GM18951 (cell line): ENCODE measurements around the gene BPIFB2.

Experiments
- POLR2A ChIP-seq: IDR thresholded peaks from 4 replicates; pipeline ENCODE4 v1.6.1; 2011; ENCODE audit warnings: mild to moderate bottlenecking; ENCODE audit not compliant: insufficient read length, insufficient read depth; ENCODE audit errors: extremely low read depth
- in situ Hi-C: fragments of 300-500 bp; cut with MboI; formaldehyde crosslinking; loops from one replicate; pipeline ENCODE4 v1.12.0; 2022; ENCODE audit warnings: low sequenced_read_pairs, mixed read lengths, inconsistent platforms; ENCODE audit not compliant: unreplicated experiment

Gene BPIFB2

DNA sequence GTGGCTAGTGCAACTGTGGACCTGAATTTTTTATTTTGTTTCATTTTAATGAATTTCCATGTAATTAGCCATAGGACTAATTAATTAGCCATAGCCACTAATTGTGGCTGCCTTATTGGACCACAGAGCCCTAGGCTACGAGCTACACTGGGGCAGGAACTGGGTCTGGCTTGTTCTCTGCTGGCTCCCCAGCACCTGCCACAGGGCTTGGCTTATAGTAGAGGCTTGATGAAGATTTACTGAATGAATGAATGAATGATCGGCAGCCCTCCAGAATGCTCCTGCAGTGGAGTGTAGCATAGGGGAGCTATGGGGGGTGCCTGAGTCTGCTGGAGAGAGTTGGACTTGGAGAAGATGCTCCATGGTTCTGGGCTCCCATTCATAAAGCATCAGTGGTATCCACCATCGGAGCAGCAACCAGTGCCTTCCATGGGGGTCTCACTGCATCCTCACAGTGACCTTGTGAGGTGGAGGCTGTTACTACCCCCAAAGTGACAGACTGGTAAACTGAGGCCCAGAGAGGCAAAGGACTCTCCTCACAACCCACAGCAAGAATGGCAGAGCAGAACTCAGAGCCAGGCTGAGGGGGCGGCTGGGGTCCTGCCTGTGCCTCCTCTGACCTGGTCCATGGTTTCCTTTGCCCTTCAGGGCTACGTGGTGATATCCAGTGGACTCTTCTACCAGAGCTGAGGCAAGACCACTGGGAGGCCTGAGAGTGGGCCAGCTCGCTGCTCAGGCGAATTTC, 15.4 kb downstream of the BPIFB2 start:
- in situ Hi-C loops, result no loop called here
- TF ChIP-seq POLR2A, result no peak

DNA sequence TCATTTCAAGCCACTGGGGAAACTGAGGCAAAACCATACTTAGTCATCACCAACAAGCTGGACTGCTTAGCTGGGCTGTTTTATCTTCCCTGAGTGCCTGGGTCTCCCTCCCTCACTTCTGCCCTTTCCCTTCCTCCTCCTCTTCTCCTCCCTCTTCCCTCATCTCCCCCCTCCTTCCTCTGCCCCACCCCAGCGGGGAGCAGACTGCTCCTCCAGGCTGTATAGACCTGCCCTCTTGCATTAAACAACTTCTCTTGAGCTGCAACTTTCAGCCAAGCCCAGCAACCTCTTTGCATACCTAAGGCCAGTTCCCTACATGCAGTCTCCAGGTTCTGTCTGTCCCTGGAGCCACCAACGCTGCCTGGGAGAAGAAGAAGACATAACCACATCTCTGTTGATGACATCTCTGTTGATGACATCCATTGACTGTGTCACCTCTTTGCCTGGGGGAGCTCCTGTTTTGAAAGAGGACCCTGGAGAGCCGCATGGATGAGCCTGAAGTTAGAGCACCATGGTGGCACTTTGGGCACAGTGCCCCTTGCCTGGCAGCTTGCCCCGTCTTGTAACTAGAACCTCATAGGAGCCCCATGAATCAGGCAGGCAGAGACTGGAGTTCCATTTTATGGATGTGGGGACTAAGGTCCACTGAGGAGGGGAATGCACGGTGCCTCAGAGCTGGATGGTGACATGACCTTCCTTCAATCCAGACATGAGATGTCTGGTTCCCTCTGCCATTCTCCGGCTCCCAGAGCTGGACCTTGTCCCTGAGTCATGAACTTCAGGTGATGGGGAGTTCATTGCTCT, 16.1 kb downstream of the BPIFB2 start:
- in situ Hi-C loops, result no loop called here
- no peak for TF ChIP-seq POLR2A

DNA sequence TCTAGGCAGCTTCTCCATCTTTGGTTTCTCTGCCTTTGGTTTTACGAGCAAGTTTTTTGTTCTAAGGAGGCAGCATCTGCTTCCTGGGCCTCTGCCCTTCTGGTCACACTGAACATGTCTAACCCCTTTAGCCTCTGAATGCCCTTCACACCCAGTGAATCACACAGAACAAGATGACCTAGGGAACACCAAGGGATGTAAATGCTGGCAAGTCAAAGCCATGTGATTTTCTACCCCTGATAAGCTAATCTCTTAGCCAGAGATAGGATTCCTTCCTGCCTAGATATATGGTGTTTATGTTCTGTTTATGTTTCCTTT, 16.7 kb downstream of the BPIFB2 start:
- no peak for TF ChIP-seq POLR2A
- in situ Hi-C loops, result no loop called here

DNA sequence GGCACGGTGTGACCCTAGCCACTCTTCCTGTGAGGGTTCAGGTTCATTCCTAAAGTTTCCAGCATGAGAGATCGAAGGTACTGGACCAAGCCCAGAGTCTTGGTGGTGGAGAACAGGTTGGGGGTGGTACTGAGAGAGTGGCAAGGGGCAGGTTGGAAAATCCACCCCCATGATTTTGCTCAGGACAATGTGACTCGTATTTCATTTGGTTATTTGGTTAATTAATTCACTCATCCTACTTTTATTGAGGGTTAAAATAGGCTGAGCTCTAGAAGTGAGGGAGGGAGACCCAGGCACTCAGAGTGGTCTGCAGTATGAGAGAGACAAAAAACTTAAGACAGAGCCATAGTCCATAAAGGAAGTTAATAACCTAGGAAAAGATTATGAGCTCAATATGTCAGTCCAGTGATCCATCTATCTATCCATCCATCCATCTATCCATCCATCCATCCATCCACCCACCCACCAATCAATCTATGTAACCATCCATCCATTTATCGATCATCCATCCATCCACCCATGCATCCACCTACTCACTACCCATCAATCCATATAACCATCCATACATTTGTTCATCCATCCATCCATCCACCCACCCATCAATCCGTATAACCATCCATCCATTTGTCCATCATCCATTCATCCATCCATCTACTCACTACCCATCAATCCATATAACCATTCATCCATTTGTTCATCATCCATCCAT, 17.3 kb downstream of the BPIFB2 start:
- in situ Hi-C loops, result no loop called here
- no peak for TF ChIP-seq POLR2A

DNA sequence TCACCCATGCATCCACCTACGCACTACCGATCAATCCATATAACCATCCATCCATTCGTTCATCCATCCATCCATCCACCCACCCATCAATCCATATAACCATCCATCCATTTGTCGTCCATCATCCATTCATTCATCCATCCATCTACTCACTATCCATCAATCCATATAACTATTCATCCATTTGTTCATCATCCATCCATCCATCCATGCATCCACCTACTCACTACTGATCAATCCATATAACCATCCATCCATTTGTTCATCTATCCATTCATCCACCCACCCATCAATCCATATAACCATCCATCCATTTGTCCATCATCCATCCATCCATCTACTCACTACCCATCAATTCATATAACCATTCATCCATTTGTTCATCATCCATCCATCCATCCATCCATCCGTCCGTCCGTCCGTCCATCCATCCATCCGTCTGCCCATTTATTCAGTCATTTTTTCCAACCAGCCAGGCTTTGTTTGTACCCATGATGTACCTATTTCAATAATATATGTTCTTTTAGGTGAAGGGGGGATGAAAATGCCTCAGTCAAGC, 17.9 kb downstream of the BPIFB2 start:
- in situ Hi-C loops, result no loop called here

DNA sequence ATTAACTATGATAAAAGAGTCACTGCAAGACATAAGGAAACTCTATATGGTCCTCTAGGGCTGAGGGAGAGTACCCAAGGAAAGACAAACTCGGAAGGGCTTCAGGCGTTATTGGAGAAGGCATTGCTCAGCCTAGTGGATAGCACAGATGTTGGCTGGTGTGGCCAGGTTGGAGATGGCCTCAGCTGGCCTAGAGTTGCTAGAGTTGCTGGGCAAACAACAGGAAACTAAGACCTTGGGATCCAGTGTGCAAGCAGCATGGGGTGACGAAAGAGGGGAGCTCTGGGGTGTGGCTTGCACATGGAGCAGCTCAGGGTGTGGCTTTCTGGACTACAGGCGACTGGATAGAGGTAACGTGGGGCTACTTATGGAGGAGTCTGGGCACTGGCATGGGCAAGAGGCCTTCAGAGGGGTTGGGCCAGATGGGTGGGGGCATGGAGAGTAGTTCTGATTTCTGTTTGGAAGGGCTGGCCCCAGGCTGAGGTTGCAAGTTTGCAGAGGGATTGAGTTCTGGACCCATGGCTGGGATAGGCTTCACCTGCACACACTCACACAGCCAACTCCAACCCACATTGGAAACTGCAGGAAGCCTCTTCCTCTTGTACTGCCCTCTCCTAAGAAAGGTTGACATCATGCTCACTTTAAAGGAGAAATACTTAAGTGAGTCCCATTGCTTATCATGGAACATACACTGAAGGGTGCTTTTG, 18.7 kb downstream of the BPIFB2 start:
- in situ Hi-C loops, result no loop called here
- no peak for TF ChIP-seq POLR2A

More for the DNA sequence above, 17.9 kb downstream of the BPIFB2 start:
- no peak for TF ChIP-seq POLR2A

DNA sequence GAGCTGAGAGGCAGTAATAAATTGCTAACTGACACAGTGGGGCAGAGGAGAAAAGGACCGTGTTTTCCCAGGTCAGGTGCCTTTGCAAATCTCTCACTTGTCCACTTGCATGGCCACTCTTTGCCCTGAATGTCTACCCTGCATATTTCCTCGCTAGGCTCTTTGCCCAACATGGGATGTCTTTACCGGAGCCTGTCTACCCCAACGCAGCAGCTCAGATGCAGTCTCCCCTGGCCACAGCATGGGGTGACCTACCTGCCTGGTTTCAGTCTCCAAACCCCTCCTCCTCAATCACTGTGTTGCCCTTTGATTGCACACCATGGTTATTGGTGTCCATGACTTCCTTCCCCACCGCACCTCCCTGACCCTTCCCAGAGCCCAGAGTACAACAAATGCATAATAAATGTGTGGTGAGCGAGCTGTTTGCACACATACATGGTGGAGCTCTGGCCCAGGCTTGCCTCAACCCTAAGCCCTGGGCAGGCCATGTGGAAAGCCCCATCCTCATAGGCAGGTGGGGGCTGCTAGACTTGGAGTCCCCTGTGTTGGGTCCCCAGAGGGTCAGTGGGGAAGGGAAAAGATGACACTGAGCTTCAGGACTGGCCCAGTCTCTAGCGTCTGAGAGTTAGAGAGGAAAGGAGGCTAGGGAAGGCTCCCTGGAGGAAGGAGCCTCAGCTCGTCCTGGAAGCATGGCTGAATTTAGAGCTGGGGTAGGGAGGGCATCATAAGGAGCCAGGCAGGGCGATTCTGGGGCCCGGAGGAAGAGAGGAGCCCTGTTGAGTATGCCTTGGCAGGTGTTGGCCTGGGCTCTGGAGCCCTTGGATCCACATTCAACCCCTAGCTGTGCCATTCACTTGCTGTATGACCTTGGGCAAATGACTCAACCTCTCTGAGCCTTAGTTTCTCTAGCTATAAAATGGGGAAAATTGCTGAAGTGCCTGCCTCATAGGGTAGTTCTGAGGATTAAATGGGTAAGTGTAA, 19.6 kb downstream of the BPIFB2 start:
- in situ Hi-C loops, result no loop called here

DNA sequence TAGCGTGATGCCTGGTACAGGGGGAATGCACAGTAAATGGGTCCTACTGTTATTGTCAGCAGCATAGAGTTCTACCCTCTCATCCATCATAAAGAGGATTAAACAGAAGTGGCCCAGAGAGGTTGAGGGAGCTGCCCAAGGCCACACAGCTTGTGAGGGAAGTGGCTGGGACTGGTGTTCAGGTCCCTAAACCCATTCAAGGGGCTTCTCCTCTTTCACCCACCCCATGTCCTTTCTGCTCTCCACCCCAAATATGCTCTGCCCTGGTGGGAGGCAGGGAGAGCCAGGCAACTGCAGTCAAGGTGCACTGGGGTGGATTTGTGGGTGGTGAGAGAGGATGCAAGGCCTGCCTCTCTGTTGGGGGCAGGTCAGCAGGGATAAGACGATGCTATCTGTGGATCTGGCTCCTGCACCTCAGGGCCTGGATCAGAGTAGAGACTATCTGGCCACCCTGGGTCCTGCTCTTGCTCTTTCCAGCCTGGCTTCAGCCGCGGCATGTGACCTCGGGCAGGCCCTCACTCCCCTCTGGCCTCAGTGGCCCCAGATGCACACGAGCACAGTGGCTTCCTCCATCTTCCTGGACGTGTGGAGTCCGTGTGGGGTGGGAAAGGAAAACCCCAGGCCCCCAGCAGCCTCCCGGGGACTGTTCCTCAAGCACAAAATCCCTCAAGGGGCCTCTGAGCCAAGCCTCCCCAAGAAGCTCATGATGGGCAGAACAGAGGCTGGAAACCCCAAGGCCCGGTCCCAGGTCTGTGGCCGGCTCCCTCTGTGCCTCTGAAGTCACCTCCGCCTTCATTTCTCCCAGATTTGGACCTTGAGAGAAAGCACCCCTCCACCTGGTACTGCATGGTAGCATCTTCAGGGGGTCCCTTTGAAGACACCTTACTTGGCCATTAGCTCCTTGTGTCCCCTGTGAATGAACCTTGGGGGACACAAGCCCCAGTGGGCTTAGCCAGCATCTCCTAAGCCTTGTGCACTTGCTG, 20.6 kb downstream of the BPIFB2 start:
- in situ Hi-C loops, result no loop called here
- TF ChIP-seq POLR2A, result no peak

More for the DNA sequence above, 19.6 kb downstream of the BPIFB2 start:
- no peak for TF ChIP-seq POLR2A

DNA sequence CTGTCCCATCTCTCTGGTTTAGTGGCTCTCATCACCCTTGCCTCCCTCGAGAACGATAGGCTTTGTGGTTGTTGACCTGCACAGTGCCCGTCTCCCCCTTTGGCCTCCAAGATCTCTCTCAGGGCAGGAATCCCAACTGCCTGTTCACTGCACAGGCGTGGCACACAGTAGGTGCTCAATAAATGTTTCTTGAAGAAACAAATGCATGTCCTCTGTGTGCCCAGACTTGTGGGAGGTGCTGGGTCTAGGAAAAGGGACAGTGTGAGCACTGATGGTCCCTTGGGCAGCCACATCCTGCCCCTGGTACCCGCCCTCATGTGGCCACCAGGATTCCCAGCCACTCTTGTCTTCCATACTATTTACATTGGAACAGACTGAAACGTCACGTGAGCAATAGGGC, 21.4 kb downstream of the BPIFB2 start:
- TF ChIP-seq POLR2A, result no peak
- in situ Hi-C loops, result no loop called here

DNA sequence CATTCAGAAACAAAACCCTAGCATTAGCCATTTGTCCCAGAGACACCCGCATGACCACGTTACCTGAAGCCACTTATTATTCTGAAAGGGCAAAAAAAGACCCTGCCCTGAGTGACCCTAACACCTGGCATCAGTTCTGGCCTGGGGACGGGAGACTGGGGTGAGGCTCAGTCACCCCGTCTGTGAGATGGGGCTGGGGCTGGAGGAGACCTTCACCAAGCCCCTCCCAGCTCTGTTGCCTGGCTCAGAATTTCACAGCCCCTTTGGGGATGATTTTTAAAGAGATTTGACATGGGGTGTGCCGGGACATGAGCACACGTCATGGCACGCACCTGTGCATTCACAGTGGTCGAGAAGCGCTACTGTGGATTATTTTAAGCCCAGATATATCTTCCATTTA, 22.6 kb downstream of the BPIFB2 start:
- TF ChIP-seq POLR2A, result no peak
- in situ Hi-C loops, result no loop called here

DNA sequence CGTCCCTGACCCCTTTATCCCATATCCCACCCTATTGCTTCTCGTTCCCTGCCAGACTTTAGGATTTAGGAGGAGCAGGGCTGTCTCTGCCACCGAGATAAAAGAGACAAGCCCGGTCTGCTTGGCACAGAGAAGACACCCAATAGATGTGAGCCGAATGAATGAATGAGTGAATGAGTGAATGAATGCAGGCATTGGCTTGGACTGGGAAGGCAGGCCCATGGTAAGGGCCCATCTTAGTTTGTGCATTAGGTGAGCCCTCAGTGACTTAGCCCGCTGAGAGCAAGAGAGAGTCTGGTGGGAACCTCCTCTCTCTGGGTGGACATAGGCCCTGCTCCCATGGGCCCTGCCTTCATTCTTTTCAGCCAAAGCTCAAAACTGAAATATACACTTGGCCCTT, 23.1 kb downstream of the BPIFB2 start:
- TF ChIP-seq POLR2A, result no peak
- in situ Hi-C loops, result no loop called here
